GM21367 (cell line): Measurements from ENCODE around the gene NEK11.

ENCODE experiments used
- ATAC-seq: cut with Tn5 transposase; IDR thresholded peaks from one replicate; pipeline ENCODE4 v1.9.1; 2021; ENCODE audit not compliant: unreplicated experiment

Gene NEK11

GRCh38 chr3:131026321-131027151 is at the start of gene NEK11, which contains the start of gene ASTE1:
TSS of gene NEK11 (plus strand) at chr3:131026877. CDS start at chr3:131029709, 2,832 bp downstream.
TSS of gene ASTE1 (minus strand) at chr3:131026825. CDS start at chr3:131025306, 1,519 bp downstream.
- peak; percentile 99 for ATAC-seq

- ATAC-seq: no peak
Measured at GRCh38 chr3:130979117-130979516, 47.6 kb upstream of the NEK11 start.

DNA sequence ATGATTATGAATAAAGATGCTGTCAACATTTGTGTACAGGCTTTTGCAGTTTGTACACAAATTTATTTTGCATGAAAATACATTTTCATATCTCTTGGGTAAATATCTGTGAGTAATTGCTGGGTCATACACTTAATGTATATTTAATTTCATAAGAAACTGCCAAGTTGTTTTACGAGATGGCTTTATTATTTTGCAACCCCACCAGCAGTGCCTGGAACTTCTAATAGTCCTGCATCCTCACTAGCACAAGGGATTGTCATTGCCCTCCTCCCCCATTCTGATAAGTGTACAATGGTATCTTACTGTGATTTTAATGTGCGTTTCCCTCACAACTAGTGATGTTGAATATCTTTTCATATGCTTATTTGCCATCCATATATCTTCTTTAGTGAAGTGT is 45.2 kb upstream of the NEK11 start:
- ATAC-seq: no peak

DNA sequence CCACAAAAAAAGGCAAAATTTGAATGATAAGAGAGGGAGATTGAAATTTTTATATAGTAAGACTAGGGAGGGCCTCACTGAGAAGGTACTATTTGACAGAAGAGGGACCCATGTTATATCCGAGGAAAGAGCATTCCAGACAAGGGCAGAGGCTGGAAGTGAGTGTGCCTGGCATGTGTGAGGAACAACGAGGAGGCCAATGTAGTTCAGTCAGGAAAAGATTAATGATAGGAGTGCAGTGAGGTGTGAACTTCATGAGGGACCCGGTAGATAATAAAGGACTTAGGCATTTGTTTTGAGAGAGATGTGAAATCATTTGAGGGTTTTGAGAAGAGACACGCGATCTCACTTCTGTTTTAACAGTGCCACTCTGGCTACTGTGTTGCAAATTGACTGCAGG is 36.4 kb upstream of the NEK11 start:
- no peak for ATAC-seq

GRCh38 chr3:130991126-130991525 is 35.6 kb upstream of the NEK11 start:
- ATAC-seq: no peak

GRCh38 chr3:130992344-130992743 is 34.3 kb upstream of the NEK11 start:
- no peak for ATAC-seq

- ATAC-seq: no peak
Measured at GRCh38 chr3:130997289-130997688, 29.4 kb upstream of the NEK11 start.

- no peak for ATAC-seq
Measured at GRCh38 chr3:131001071-131001470, 25.6 kb upstream of the NEK11 start.

DNA sequence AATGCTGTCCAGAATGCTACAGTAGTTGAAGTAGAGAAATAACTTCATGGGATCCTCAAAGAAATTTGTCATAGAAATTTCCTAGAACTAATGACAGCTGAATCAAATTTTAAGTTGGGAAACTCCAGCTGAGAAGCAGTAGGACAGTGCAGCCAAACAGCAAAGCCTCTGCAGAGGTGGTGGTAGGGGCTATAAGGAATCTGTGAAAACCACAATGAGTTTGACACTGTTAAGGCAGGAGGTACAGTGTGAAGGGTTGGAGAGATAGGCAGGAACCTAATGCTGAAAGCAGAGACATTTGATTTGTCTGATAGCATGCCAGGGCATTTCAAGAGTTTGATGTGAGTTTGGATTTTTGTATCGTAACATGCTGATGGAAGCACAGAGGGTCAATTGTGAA is 22.1 kb upstream of the NEK11 start:
- no peak for ATAC-seq

- no peak for ATAC-seq
Measured at GRCh38 chr3:131007256-131007655, 19.4 kb upstream of the NEK11 start.

GRCh38 chr3:131007782-131008181 is 18.9 kb upstream of the NEK11 start:
- no peak for ATAC-seq

DNA sequence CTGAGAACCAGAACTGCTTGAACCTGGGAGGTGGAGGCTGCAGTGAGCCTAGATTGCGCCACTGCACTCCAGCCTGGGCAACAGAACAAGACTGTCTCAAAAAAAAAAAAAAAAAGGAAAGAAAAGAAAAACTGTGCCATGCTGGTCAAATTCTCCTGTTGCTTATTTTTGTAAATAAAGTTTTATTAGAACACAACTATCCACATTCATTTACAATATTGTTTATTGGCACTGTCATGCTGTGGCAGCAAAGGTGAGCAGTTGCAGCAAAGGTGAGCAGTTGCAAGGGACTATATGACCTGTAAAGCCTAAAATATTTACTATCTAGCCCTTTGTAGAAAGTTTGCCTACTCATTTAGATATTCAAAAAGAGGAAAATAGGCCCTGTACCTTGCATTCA is 18.4 kb upstream of the NEK11 start:
- no peak for ATAC-seq

- no peak for ATAC-seq
Measured at GRCh38 chr3:131009698-131010097, 17.0 kb upstream of the NEK11 start.

DNA sequence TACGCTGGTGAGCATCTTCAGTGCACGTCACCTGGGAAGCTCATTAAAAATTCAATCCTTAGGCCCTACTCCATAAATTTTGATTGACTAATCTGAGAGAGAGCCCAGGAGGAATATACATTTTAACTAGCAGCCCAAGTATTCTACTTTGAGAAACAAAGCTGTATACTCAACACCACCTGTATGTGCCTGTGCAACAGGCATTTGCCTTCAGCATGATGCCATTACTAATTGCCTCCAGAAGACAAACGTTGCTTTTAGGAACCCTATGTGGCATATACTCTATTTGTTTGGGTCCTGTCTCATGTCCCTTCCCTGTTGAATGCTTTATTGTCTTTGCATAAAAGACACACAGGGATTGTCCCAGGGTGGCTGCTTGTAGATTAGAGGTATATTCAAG is 7.7 kb upstream of the NEK11 start:
- ATAC-seq: no peak

DNA sequence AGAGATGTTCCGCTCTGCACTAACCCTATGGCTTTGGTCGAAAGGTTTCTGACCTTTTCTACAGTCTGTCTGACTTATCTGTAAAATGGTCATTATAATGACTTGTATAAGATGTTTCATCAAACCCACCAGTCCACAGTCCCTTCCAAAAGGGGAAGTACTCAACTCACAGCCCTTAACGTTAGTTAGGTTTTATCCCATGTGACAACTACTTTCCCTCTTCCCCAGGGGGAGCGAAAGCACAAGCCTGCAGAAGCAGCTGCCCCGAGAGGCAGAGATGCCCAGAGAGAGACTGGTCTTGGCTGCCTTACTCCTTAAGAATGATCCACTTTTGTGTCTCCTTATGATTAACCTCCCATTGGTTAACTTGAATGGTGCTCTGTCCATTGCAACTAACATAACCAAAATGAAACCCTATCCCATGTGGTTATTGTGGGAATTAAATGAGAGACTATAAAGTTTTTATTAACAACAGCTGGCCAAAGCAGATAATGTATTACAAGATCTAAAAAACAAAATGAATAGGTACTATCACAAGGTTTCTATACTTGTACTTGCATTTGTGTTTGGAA is 6.5 kb upstream of the NEK11 start:
- no peak for ATAC-seq

DNA sequence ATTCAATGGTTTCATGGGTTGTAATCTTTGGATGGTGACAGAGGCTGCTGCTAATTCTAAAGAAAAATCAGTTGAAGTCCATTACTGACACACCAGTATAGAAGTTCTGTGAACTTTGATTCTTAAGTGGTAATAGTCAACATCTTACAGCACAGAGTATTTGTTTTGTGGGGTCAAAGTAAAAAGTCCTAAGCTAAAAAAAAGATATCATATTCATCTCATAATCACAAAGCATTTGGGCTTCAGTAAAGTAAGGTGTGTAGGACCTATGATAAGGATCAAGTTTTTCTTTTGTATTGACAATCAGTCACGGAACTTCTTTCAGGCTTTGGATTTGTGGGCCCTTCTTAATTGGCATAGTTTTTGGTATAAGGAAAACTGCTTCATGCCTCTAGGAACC is 1.1 kb upstream of the NEK11 start:
- ATAC-seq: no peak

GRCh38 chr3:131028844-131029243 is 2.2 kb downstream of the NEK11 start:
- ATAC-seq: no peak

GRCh38 chr3:131031660-131032059 is 5.0 kb downstream of the NEK11 start:
- ATAC-seq: no peak

DNA sequence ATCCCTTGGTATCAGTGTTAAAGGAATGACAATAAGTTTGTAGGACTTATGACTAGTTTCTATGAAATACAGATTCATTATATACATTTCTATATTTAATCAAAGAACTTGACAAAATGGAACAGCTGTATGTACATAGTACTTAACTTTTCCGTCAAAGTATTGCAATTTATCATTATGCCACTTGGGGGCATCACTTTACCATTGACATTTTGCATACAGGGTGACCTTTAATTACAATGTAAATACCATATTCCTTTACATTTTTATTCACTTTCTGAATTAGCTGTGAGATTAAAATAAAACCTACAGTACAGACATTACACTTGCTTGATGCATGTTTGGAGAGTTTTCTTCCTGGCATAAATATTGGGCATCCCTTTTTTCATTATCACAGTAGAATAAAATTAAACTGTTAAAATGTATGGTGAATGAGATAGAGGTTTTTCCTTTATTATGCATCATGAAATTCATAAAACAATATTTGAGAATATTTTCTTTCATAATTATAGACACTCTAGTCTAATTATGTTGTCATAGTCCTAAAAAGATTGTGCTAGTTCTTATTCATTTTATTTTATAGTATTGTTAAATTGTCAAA is 6.9 kb downstream of the NEK11 start:
- no peak for ATAC-seq

DNA sequence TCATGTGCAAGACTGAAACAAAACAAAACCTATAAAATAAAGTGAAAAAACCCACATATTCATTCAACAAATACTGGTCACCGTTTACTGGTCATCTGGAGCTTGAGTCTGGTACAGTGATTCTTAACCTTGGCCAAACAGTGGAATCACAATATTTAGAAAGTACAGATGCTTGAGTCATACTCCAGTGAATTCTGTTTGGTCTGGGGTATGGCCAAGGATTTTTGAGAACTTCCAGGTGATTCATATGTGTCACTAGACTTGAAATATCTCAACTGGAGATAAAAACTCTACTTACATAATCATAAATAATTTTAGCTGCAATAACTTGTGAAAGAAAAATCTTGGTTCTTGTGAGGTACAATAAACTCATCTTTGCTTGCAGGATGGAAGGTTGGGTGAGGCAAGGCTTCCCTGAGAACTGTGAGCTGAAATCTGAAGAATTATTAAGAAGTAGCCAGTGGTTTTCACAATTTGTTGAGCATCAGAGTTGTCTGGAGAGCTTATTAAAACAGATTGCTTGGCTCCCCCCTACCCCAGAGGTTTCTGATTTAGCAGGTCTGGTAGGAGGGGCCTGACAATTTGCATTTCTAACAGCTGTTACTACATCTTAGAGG is 9.6 kb downstream of the NEK11 start:
- ATAC-seq: no peak

- ATAC-seq: no peak
Measured at GRCh38 chr3:131036986-131037385, 10.3 kb downstream of the NEK11 start.

DNA sequence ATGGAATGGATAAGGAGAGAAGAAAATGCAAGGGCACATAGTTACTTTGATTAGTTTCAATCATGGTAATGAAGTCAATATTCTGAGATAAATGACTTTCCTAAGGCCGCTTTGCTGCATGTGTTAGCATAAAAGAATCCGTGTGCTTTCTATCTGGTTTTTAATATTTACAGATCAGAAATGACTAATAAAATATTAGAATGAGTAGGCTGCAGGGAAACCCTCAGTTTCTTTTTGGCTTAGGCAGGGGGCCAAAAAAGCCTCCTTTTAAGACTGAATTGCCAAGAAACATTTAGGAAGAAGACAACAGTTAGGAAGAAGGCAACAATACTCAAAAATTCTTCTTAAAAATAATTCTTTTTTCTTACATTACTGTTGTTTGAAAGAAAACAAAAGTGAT is 11.6 kb downstream of the NEK11 start:
- no peak for ATAC-seq
